ENCODE measurements around the gene VWA2. TPM values are rescaled to one million over a fixed set of nuclear protein-coding genes. Genes with fewer than 3 reads are reported as not detected.

VWA2 gene
- polyA plus RNA-seq, 3 donors = not detected

DNA sequence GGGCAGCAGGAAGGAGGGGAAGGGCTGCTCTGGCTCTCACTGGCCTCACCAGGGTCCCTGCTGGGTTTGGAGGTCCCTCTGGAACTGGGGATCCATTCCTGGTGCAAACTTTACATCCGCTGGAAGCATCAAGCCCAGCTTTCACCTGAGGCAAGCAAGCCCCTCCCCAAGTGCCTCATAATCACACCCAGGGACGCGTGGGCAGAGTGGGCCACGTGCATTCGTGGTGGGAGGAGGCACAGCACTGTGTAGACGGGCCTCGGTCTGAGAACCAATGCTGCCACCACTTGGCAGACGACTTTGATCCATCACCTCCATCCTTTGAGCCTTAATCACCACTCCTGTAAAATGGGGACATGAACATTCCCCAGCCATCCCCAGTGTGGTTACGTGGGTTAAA is 74.1 kb downstream of the VWA2 start:
- peaks cover 0 to 1% (median 0%) of the 10 kb centered on the region in 7 donors for H3K9me3 Mint-ChIP-seq
- Histone ChIP-seq H3K4me2 (replicated peaks; ENCODE audit: extremely low read depth, low read length, poor library complexity, severe bottlenecking) (no peak overlapping the region), H3K4me1 (ENCODE audit: control insufficient read depth in 1 of 2, insufficient read depth in 2 of 2, low read length in 2 of 2) (no peaks in the 10 kb centered on the region), H3K4me3 (replicated peaks in 1 of 3; ENCODE audit: low read depth in 2 of 3, low read length in 3 of 3) (no peak overlapping the region), H3K9me3 (replicated peaks in 1 of 2; ENCODE audit: control insufficient read depth in 1 of 2, insufficient read depth in 1 of 2, low read length in 2 of 2) (no peaks in the 10 kb centered on the region), H3K36me3 (replicated peaks in 1 of 2; ENCODE audit: control insufficient read depth in 1 of 2, insufficient read depth in 2 of 2, low read length in 2 of 2) (no peaks in the 10 kb centered on the region), H4K20me1 (ENCODE audit: insufficient read depth, low read length) (no peaks in the 10 kb centered on the region), H3K27ac (ENCODE audit: low read depth in 1 of 2, low read length in 2 of 2) (no peak overlapping the region), H2AFZ (ENCODE audit: insufficient read depth, low read depth, low read length, poor library complexity, severe bottlenecking) (no peak overlapping the region), H3K9ac (ENCODE audit: insufficient read depth, low read length, poor library complexity, severe bottlenecking) (no peak overlapping the region), H3K79me2 (ENCODE audit: insufficient read depth, low read length) (no peaks in the 10 kb centered on the region), H3K27me3 (ENCODE audit: control insufficient read depth in 2 of 2, insufficient read depth in 2 of 2, low read length in 2 of 2) (no peaks in the 10 kb centered on the region)
- TF ChIP-seq, protein P1, sequence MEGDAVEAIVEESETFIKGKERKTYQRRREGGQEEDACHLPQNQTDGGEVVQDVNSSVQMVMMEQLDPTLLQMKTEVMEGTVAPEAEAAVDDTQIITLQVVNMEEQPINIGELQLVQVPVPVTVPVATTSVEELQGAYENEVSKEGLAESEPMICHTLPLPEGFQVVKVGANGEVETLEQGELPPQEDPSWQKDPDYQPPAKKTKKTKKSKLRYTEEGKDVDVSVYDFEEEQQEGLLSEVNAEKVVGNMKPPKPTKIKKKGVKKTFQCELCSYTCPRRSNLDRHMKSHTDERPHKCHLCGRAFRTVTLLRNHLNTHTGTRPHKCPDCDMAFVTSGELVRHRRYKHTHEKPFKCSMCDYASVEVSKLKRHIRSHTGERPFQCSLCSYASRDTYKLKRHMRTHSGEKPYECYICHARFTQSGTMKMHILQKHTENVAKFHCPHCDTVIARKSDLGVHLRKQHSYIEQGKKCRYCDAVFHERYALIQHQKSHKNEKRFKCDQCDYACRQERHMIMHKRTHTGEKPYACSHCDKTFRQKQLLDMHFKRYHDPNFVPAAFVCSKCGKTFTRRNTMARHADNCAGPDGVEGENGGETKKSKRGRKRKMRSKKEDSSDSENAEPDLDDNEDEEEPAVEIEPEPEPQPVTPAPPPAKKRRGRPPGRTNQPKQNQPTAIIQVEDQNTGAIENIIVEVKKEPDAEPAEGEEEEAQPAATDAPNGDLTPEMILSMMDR (IDR thresholded peaks at IDR 0.05) = no peak
- intact Hi-C loops (cut with micrococcal nuclease) = no loop called here
- peaks cover 1 to 8% (median 3%) of the 10 kb centered on the region in 3 donors for H3K27me3 Mint-ChIP-seq (ENCODE audit: low read depth in 3 of 3)
- H3K27ac Mint-ChIP-seq = no peak overlapping the region
- WGBS (ENCODE audit: insufficient coverage) = 98% methylated on average over 8 of the region's 9 CpGs
- no peak for DNase-seq
- no peaks in the 10 kb centered on the region for H3K36me3 Mint-ChIP-seq
- H3K4me3 Mint-ChIP-seq = no peak overlapping the region
- H3K4me1 Mint-ChIP-seq = no peaks in the 10 kb centered on the region

DNA sequence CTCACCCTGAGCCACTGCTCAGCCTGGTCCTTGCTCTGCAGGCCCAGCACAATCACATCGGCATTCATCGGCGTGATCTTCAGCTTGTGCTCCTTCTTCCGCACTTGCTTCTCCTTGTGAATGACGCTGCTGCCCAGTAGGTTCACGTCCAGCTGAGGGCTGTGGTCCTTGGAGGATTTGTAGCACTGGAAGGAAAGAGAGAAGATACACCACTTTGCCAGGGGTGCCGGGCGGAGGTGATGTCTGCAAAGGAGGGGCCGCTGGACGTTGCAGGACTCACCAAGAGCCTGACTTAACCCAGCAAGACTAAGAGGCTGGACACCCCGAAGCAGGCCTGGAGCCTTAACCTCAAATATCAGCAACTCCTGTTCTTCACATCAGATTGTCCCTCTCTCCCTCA is 74.8 kb downstream of the VWA2 start:
- Mint-ChIP-seq H3K27ac (peak overlapping the region in 1 of 7 donors; percentile 46), H3K4me3 (no peak overlapping the region), H3K9me3 (peaks cover 0 to 5% (median 0%) of the 10 kb centered on the region in 7 donors), H3K4me1 (no peaks in the 10 kb centered on the region), H3K36me3 (no peaks in the 10 kb centered on the region), H3K27me3 (ENCODE audit: low read depth in 3 of 3) (peaks cover 1 to 8% (median 3%) of the 10 kb centered on the region in 3 donors)
- H3K4me2 ChIP-seq (replicated peaks; ENCODE audit: extremely low read depth, low read length, poor library complexity, severe bottlenecking) = no peak overlapping the region
- H3K79me2 ChIP-seq (ENCODE audit: insufficient read depth, low read length) = no peaks in the 10 kb centered on the region
- TF ChIP-seq, protein P1 (IDR thresholded peaks at IDR 0.05) = no peak
- no peaks in the 10 kb centered on the region for H3K36me3 ChIP-seq (replicated peaks in 1 of 2; ENCODE audit: control insufficient read depth in 1 of 2, insufficient read depth in 2 of 2, low read length in 2 of 2)
- H3K9ac ChIP-seq (ENCODE audit: insufficient read depth, low read length, poor library complexity, severe bottlenecking) = no peak overlapping the region
- intact Hi-C loops (cut with micrococcal nuclease) = no loop called here
- no peaks in the 10 kb centered on the region for H3K27me3 ChIP-seq (ENCODE audit: control insufficient read depth in 2 of 2, insufficient read depth in 2 of 2, low read length in 2 of 2)
- H3K4me3 ChIP-seq (replicated peaks in 1 of 3; ENCODE audit: low read depth in 2 of 3, low read length in 3 of 3) = no peak overlapping the region
- 92% methylated on average over 9 of the region's 11 CpGs for WGBS (ENCODE audit: insufficient coverage)
- no peaks in the 10 kb centered on the region for H3K4me1 ChIP-seq (ENCODE audit: control insufficient read depth in 1 of 2, insufficient read depth in 2 of 2, low read length in 2 of 2)
- no peak overlapping the region for H3K27ac ChIP-seq (ENCODE audit: low read depth in 1 of 2, low read length in 2 of 2)
- no peak overlapping the region for H2AFZ ChIP-seq (ENCODE audit: insufficient read depth, low read depth, low read length, poor library complexity, severe bottlenecking)
- no peaks in the 10 kb centered on the region for H3K9me3 ChIP-seq (replicated peaks in 1 of 2; ENCODE audit: control insufficient read depth in 1 of 2, insufficient read depth in 1 of 2, low read length in 2 of 2)
- no peaks in the 10 kb centered on the region for H4K20me1 ChIP-seq (ENCODE audit: insufficient read depth, low read length)
- DNase-seq = no peak

All from CD14-positive monocyte (primary cell).